Posterior vena cava (tissue), 2 donors: ENCODE data around the gene KDM6A. TPM values are rescaled to one million over a fixed set of nuclear protein-coding genes. Genes with fewer than 3 reads are reported as not detected.
"Not testable (repeated sequence)": the region's sequence is repeated elsewhere in the genome, so short reads cannot be mapped to it uniquely, and the experiment has no call there.

Experiments
- DNase-seq: peaks from one replicate; pipeline ENCODE4 v3.0.0-alpha.2; 2020; ENCODE audit warnings: low spot score
- intact Hi-C, 2 donors: fragments of 100-400 bp; cut with DNase I; formaldehyde crosslinking; loops; one replicate each; pipeline versions ENCODE4 v1.14.1 to v1.14.2; 2022 to 2023
- total RNA-seq, 2 donors: library from RNA; stranded (reverse); fragmentation: NEBNext Ultra II Directional; extraction: Animal tissue kit (Norgen Biotek cat#: 25700); gene quantifications; one replicate each; pipeline ENCODE4 v1.2.1, GENCODE V29; 2021
- donor health status: DM: yes; HTN: yes; CAD: no.
- donor health status: DM: yes; HTN: yes; CAD: no.

KDM6A gene
- total RNA-seq, 2 donors from 2014 or later = 24.2 to 27.3 TPM

- no peak for DNase-seq
- intact Hi-C loops = no loop called here
Measured at GRCh38 chrX:45035071-45035470, 162.1 kb downstream of the KDM6A start.

- intact Hi-C loops = no loop called here
- no peak for DNase-seq
Measured at GRCh38 chrX:45036161-45036560, 163.2 kb downstream of the KDM6A start.

GRCh38 chrX:45040137-45040536 is 167.1 kb downstream of the KDM6A start:
- intact Hi-C loops, DNase-seq: not testable (repeated sequence)

- no peak for DNase-seq
Measured at GRCh38 chrX:45046417-45046816, 173.4 kb downstream of the KDM6A start.

GRCh38 chrX:45050558-45050957 is 177.6 kb downstream of the KDM6A start:
- intact Hi-C loops = no loop called here
- DNase-seq = no peak

More at GRCh38 chrX:45046417-45046816, 173.4 kb downstream of the KDM6A start:
- intact Hi-C loops = no loop called here

DNA sequence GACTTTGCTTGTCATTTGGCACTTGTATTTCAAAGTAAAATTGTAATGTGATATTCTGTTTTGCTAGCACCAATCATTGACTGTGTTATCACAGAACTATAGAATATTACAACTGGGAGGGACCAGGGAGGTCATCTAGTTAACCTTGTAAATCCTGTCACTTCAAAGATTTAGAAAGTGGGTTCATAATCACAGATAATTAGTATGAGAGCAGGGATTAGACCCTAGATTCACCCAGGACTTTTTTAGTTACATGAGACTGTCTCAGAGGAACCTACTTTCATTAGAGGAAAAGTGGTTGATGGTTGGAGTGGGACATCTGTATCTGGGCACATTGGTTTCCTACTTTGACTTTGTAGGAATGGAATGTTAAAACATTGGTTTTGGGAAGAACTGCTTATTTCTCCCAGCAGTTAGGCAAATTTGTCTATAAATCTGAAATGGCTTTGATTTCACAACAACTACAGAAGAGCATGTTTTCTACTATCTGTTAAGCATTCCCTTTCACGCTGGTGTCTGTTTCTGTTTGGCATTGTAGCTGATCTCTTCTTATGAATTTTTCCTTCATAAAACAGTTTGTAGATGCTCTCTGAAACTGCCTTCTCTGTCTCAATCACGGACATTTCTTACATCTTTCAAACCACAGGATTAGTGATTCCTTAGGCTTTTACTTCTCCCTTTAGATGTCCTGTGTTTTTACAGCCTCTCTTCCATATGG is 183.6 kb downstream of the KDM6A start:
- DNase-seq = no peak
- intact Hi-C loops = no loop called here

- intact Hi-C loops = loop anchor here in 1 of 2 donors (10.0 kb wide), 2 partner anchors 185 to 1105 kb away; partner anchors contain the start of gene KDM6A
Measured at GRCh38 chrX:45059906-45060305, 186.9 kb downstream of the KDM6A start.

DNA sequence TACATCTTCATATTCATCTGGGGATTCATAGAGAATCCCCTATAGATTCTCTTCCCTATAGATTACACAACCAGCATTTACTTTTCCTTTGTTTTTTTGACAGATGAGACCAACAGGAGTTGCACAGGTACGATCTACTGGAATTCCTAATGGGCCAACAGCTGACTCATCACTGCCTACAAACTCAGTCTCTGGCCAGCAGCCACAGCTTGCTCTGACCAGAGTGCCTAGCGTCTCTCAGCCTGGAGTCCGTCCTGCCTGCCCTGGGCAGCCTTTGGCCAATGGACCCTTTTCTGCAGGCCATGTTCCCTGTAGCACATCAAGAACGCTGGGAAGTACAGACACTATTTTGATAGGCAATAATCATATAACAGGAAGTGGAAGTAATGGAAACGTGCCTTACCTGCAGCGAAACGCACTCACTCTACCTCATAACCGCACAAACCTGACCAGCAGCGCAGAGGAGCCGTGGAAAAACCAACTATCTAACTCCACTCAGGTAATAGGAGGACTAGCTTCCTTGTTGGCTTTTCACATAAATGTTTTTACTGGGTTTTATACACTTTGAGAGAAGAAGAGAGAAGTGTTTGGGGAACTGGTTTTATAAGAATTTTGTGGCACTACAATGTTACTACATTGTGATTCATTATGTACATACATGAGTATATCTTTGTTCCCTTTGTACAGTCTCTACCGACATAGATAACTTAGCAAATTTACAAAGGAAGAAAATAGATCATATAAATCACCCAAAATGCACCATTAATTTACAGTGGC is 190.5 kb downstream of the KDM6A start:
- intact Hi-C loops = loop anchor here in 1 of 2 donors (10.0 kb wide), 2 partner anchors 189 to 1109 kb away; partner anchors contain the start of gene KDM6A
- no peak for DNase-seq

More at GRCh38 chrX:45059906-45060305, 186.9 kb downstream of the KDM6A start:
- DNase-seq = not testable (repeated sequence)

DNA sequence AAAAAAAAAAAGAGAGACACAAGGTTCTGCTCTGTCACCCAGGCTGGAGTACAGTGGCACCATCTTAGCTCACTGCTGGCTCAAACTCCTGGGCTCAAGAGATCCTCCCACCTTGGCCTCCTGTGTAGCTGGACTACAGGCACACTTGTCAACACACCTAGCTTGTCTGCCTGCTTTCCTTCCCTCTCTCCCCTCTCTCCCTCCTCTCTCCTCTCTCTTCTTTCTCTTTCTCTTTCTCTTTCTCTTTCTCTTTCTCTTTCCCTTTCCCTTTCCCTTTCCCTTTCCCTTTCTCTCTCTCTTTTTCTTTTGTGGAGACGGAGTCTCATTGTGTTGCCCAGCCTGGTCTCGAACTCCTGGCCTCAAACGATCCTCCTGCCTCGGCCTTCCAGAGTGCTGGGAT is 195.6 kb downstream of the KDM6A start:
- intact Hi-C loops = loop anchor here in 1 of 2 donors (10.0 kb wide), 2 partner anchors 194 to 1114 kb away; partner anchors contain the start of gene KDM6A
- DNase-seq = no peak

GRCh38 chrX:45070116-45071007 is 197.4 kb downstream of the KDM6A start:
- intact Hi-C loops = no loop called here
- DNase-seq = no peak

- DNase-seq, intact Hi-C loops: not testable (repeated sequence)
Measured at GRCh38 chrX:45073011-45073410, 200.0 kb downstream of the KDM6A start.

GRCh38 chrX:45077748-45078424 is 204.9 kb downstream of the KDM6A start:
- intact Hi-C loops = no loop called here

GRCh38 chrX:45083314-45083713 is 210.3 kb downstream of the KDM6A start:
- intact Hi-C loops = no loop called here
- DNase-seq = no peak

More at GRCh38 chrX:45077748-45078424, 204.9 kb downstream of the KDM6A start:
- no peak for DNase-seq

GRCh38 chrX:45110494-45110893 is 237.5 kb downstream of the KDM6A start:
- intact Hi-C loops = no loop called here
- no peak for DNase-seq

- intact Hi-C loops = no loop called here
- no peak for DNase-seq
Measured at GRCh38 chrX:45126158-45126557, 253.2 kb downstream of the KDM6A start.

DNA sequence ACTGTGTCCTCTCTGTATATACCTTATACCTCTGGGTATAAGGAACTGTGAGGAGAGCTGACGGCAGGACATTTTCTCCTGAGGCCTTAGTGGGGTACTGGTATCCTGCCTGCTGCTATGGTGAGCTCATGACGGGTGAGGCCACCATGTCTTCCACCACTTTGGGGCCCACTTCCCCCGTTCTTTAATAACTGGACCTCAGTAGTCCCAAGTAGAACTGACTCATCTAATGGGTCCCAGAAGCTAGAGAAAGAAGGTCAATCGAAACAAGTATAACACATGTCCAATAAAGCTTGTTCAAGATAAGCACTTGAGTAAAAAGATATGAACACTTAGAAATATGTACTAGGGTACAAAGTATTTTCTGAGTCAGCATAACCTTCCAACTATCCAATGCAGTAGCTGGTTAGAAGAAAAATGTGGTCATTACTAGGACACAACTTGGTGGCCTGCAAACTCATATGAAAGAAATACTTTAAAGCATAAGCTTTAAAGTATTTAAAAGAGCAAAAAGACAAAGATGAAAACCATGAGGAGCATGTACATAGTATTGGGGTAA is 256.0 kb downstream of the KDM6A start:
- no peak for DNase-seq
- intact Hi-C loops = no loop called here

DNA sequence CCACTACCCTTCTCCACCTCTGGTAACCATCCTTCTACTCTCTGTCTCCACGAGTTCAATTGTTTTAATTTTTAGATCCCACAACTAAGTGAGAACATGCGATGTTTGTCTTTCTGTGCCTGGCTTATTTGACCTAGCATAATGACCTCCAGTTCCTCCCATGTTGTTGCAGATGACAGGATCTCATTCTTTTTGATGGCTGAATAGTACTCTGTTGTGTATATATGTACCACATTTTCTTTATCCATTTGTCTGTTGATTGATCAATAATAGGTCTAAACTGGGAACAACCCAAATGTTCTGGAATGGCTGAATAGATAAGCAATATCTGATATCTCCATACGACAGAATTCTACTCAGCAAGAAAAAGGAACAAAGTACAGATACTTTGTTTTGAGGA is 260.5 kb downstream of the KDM6A start:
- intact Hi-C loops = no loop called here
- DNase-seq = no peak

DNA sequence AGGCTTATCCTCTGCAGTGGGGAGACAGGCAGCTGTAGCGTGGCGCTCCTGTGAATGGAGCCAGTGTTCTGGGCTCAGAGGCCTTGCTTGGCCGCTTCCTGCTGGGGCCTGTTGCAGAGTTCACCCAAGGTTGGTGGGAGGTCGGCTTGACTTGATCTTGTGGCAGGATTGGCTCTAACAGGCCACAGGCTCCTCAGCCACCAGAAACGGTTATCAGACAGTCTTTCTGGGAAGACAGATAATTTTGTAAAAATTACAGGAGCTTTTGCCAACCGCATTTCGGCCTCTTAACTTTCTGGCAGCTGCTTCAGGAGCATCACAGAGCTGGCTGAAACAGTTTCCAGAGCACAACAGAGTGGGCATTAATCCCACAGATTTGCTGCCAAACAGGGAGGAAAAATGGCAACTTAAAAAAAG is 261.3 kb downstream of the KDM6A start:
- intact Hi-C loops = no loop called here

More for the DNA sequence above, 261.3 kb downstream of the KDM6A start:
- no peak for DNase-seq
